GM12865 (cell line): ENCODE measurements around the gene WDR74.

Experiments
- DNase-seq: peaks from one replicate; pipeline ENCODE4 v3.0.0; 2010; ENCODE audit warnings: low read depth
- H3K4me3 ChIP-seq: 2 replicates; pipeline ENCODE4 v1.5.1; 2011; ENCODE audit warnings: mild to moderate bottlenecking, low read depth, low read length, control low read depth
- CTCF ChIP-seq: IDR thresholded peaks from 2 replicates; pipeline ENCODE4 v1.5.1; 2011; ENCODE audit warnings: low read length, control low read depth, low read depth, inconsistent platforms; ENCODE audit not compliant: insufficient read depth; ENCODE audit errors: missing control alignments

WDR74 gene

GRCh38 chr11:62816557-62816956 lies 22.8 kb downstream of the WDR74 start:
- TF ChIP-seq CTCF: no peak
- DNase-seq: no peak
- no peak overlapping the region for H3K4me3 ChIP-seq

DNA sequence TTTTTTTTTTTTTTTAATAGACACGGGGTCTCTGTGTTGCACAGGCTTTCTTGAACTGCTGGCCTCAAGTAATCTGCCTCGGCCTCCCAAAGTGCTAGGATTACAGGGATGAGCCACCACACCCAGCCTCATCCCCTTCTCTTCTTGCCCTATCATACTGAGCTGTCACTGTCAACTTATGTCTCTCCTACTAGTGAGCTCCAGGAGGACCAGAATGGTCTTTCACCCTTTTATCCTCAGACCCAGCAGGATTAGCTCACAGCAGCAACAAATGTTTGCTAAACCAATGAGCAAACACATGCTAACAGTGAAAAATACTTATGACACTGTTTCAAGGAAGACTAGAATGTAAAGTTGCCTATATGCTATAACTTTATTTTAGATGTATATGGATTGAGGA lies 27.7 kb downstream of the WDR74 start:
- TF ChIP-seq CTCF: no peak
- H3K4me3 ChIP-seq: no peak overlapping the region
- DNase-seq: no peak

DNA sequence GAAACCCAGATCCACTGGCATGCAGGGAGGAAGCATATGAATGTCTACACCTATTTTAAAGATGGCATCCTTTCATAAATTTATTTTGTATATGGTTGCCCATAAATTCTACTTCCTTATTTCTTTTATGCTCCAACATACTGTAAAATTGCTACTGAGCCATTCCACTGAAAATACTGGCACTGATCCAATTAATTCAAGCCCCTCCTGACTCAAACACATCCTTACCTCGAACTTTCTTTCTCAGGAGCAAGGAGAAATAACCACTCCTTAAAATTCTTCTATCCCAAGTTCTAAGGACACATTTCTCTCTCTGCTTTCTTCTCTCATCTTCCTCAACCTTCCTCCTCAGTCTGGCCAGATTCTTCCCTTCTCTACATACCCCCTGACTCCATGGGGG lies 28.6 kb downstream of the WDR74 start:
- no peak for DNase-seq
- TF ChIP-seq CTCF: no peak

DNA sequence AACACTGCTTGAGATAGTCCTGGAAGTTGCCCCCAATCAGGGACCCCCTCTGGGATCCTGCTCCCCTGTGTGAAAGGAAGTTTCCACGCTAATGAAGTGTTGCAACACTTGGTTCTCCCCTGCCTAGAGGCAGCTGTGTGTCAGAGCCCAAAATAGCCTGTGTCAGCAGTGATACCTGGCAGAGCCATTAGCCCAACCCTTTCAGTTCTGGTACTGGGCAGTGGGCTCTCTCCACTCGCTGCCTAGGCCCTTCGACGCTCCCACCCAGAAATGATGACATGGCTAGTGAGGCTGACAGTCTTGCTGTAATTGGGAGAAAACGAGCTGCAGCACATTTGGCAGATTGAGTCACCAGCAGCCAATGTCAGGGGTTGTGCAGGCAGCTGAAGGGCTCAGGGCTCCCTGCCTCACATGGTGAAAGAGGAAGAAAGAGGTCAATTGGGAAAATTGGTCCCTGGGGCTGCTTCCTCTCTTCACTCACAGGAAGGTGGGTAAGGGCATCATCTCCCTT lies 32.7 kb downstream of the WDR74 start:
- no peak for DNase-seq
- peak overlapping the region; percentile 99 for H3K4me3 ChIP-seq
- TF ChIP-seq CTCF: no peak

More for the DNA sequence above, 28.6 kb downstream of the WDR74 start:
- no peak overlapping the region for H3K4me3 ChIP-seq

DNA sequence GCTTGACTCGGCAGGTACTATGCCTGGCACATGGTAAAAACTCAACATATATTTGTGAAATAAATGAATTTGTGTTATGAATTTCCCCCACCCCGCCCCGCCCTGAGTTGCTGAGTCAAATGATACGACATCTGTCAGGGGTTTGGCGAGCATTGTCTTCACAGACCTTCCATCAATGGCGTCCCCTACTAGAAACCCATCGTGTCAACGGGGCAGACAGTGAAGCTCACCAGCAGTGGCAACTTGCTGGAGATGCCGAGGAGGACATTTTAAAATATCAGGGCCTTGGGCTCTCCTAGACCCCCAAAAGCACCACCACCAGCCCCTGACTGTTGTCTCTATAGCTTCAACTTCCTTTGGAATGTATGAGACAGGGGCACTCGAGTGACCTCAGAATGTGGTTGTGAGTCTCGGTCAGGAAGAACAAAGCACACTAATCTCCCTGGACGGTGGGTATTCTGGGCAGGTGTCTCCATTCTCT lies 33.4 kb downstream of the WDR74 start:
- DNase-seq: peak; percentile 63
- TF ChIP-seq CTCF: no peak
- peak overlapping the region; percentile 99 for H3K4me3 ChIP-seq

- peak within 1 kb of the TSS; percentile 99 for H3K4me3 ChIP-seq
- TF ChIP-seq CTCF: peak; percentile 3
- peak; percentile 99 for DNase-seq
Observed at GRCh38 chr11:62805076-62805892, 34.1 kb downstream of the WDR74 start, which contains the start of gene NXF1. Gene NXF1 (minus strand): TSS chr11:62805440. CDS start chr11:62805356, 84 bp downstream.
